HFF-Myc (cell line): Measurements from ENCODE around the gene AURKA.

Experiments
- DNase-seq: peaks from one replicate; pipeline ENCODE4 v3.0.0-alpha.2; 2011; ENCODE audit warnings: low read depth; ENCODE audit errors: extremely low read depth
- H3K4me3 ChIP-seq: replicated peaks from 2 replicates; pipeline ENCODE4 v1.5.1; 2011; ENCODE audit warnings: low read depth, mild to moderate bottlenecking, control low read depth, low read length
- TF ChIP-seq, protein P1 (sequence below): IDR thresholded peaks from 2 replicates; pipeline ENCODE4 v1.5.1; 2012; ENCODE audit warnings: mild to moderate bottlenecking, low read depth, low read length, control low read depth; ENCODE audit errors: missing control alignments

AURKA gene

DNA sequence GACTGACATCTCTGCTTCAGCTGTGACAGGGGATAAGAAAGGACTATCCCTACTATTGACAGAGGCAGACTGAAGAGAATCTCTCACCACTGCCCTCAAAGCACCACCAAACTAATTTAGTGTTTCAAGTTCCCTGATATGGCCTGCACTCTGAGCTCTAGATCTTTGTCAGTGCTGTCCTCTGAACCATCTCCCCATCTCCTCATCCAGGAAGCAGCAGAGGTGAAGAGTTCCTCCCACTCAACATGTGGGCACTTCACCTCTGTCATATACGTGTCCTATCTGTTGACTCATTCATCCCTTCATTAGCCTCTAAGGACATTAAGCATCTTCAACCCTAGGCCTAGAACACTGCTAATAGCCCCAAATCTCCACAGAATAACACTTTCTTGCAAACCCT is 19.2 kb downstream of the AURKA start:
- no peak for DNase-seq
- no peak overlapping the region for H3K4me3 ChIP-seq
- TF ChIP-seq, protein P1, sequence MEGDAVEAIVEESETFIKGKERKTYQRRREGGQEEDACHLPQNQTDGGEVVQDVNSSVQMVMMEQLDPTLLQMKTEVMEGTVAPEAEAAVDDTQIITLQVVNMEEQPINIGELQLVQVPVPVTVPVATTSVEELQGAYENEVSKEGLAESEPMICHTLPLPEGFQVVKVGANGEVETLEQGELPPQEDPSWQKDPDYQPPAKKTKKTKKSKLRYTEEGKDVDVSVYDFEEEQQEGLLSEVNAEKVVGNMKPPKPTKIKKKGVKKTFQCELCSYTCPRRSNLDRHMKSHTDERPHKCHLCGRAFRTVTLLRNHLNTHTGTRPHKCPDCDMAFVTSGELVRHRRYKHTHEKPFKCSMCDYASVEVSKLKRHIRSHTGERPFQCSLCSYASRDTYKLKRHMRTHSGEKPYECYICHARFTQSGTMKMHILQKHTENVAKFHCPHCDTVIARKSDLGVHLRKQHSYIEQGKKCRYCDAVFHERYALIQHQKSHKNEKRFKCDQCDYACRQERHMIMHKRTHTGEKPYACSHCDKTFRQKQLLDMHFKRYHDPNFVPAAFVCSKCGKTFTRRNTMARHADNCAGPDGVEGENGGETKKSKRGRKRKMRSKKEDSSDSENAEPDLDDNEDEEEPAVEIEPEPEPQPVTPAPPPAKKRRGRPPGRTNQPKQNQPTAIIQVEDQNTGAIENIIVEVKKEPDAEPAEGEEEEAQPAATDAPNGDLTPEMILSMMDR = no peak

GRCh38 chr20:56371977-56372376 is 20.0 kb downstream of the AURKA start:
- TF ChIP-seq, protein P1 = no peak
- no peak for DNase-seq

GRCh38 chr20:56369179-56369578 is 22.8 kb downstream of the AURKA start:
- TF ChIP-seq, protein P1 = no peak
- no peak for DNase-seq

More at GRCh38 chr20:56371977-56372376, 20.0 kb downstream of the AURKA start:
- H3K4me3 ChIP-seq = no peak overlapping the region

DNA sequence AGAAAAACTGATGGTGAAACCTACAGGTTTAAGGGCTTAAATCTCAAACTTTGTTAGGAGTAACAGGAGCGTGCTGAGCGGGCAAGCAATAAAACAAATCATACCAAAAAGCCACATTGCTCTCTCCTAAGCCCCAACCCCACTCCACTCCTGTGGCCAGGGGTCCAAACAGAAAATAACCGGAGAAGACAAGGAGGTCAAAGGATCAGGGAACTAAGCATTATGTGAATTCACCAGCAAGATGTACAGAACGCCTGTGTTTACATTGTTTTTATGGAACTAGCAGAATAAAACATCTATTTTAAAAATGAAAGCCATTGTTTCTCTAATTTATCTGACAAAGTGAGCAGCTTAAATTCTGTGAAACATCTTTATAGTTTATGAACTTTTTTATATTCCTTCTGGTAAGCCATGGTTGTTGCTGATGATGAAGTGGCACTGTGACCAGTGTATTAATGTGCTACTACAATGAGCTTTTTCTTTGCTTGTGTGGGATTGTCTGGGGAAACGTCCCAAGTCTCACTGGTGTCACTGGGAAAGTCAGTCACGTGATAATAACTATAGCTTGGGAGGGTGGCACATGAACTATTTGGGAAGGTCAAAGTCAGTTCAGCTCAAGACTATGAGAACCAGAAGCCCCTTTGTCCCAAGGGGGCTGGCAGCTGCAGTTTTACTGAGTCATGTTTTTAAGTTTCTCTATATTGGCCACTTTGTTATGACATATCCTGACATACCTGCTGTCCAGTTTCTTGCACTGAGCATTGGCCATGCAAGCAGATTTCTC is 23.5 kb downstream of the AURKA start:
- no peak for DNase-seq
- no peak overlapping the region for H3K4me3 ChIP-seq
- TF ChIP-seq, protein P1 = no peak

More at GRCh38 chr20:56369179-56369578, 22.8 kb downstream of the AURKA start:
- no peak overlapping the region for H3K4me3 ChIP-seq

DNA sequence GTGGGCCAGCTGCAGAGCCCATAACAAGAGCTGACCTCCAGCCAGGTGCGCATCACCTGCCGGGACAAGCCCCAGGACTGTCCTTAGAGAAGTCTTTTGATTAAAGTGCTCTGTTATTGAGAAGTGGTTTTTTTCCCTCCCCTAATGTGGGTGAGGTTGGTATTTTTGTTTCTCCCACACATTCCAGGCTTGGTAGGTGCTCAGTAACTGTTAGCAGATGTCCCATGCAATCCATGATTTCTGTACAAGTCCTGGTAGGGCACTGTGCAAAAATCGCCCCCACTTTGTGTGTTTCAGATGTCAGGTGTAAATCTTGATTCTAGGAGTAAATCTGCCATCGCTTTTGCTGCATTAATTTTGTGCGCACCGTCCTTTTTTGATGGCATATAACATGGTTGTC is 28.5 kb downstream of the AURKA start:
- TF ChIP-seq, protein P1 = no peak
- H3K4me3 ChIP-seq = no peak overlapping the region

DNA sequence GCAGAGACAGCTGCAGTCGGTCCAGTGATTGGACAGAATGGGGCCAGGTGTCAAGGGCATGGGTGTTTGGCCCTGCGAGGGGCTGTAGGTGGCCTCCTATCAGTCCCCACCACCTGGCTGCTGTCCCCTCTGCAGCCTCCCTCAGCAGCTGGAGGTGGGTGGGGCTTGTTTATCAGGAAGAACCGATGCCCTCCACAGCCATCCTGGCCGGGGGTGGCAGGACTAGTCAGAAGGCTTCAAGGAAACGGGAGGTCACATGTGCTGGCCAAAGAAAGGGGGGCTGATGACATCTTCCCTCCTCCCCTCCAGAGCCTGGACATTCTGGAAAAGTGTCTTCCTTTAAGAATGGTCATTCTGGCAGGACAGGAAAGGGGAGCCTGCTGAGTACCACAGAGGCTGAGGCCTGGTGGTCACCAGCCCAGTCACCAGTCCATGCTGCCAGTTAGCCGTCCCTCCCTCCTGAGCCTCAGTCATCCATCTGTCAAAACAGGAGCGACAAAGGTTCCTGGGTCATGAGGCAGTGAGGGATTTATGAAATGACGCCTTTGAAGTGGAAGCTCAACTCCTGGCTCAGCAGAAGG is 29.1 kb downstream of the AURKA start:
- H3K4me3 ChIP-seq = no peak overlapping the region
- TF ChIP-seq, protein P1 = no peak
- no peak for DNase-seq

More for the DNA sequence above, 28.5 kb downstream of the AURKA start:
- no peak for DNase-seq
